Measurements from ENCODE around the gene SLC22A2.

- TF ChIP-seq CTCF (tag by site-specific recombination; IDR thresholded peaks at IDR 0.05) (no peak), ZNF658 (tag by site-specific recombination; IDR thresholded peaks at IDR 0.05) (no peak)
These were observed 17.5 kb upstream of the SLC22A2 start for GRCh38 chr6:160276126-160276525.
